Neuronal stem cell (in vitro differentiated cells): ENCODE measurements around the gene METTL2B.
"Not testable (repeated sequence)": the region's sequence is repeated elsewhere in the genome, so short reads cannot be mapped to it uniquely, and the experiment has no call there.

Experiments
- DNase-seq: peaks from one replicate; pipeline ENCODE4 v3.0.0-alpha.2; 2013; ENCODE audit warnings: low spot score
- H2AFZ ChIP-seq: one replicate; pipeline ENCODE4 v1.6.1; 2013; ENCODE audit warnings: mild to moderate bottlenecking, low read length, inconsistent platforms
- H2AK5ac ChIP-seq: 2 replicates; pipeline ENCODE4 v1.6.1; 2013; ENCODE audit warnings: low read depth, mild to moderate bottlenecking, inconsistent platforms, low read length, moderate library complexity, mixed read lengths
- H2BK120ac ChIP-seq: 2 replicates; pipeline ENCODE4 v1.6.1; 2013; ENCODE audit warnings: low read depth, mild to moderate bottlenecking, inconsistent platforms, low read length, moderate library complexity, mixed read lengths
- H2BK12ac ChIP-seq: one replicate; pipeline ENCODE4 v1.6.1; 2013; ENCODE audit warnings: low read length, inconsistent platforms
- H2BK15ac ChIP-seq: 2 replicates; pipeline ENCODE4 v1.6.1; 2013; ENCODE audit warnings: mild to moderate bottlenecking, low read length, inconsistent platforms, mixed read lengths
- H2BK5ac ChIP-seq: one replicate; pipeline ENCODE4 v1.6.1; 2013; ENCODE audit warnings: inconsistent platforms, mild to moderate bottlenecking, low read length, moderate library complexity
- H3K14ac ChIP-seq: one replicate; pipeline ENCODE4 v1.6.1; 2013; ENCODE audit warnings: low read length, inconsistent platforms
- H3K18ac ChIP-seq: 2 replicates; pipeline ENCODE4 v1.6.1; 2013; ENCODE audit warnings: low read length, inconsistent platforms
- H3K23ac ChIP-seq: 2 replicates; pipeline ENCODE4 v1.6.1; 2013; ENCODE audit warnings: low read depth, mild to moderate bottlenecking, mixed read lengths, low read length, inconsistent platforms; ENCODE audit not compliant: poor library complexity
- H3K27ac ChIP-seq: replicated peaks from 3 replicates; pipeline ENCODE4 v1.5.1; 2013; ENCODE audit warnings: low read length, inconsistent platforms
- H3K27me3 ChIP-seq, 3 experiments: 2 replicates each; pipeline ENCODE4 v1.6.1; 2013; ENCODE audit warnings: low read length in 3 of 3, mild to moderate bottlenecking in 2 of 3, inconsistent platforms in 1 of 3, low read depth in 1 of 3, mixed read lengths in 1 of 3, moderate library complexity in 1 of 3; ENCODE audit not compliant: control insufficient read depth in 3 of 3, insufficient read depth in 3 of 3
- H3K36me3 ChIP-seq, 2 donors: replicated peaks in 1 of 2; 2 replicates each; pipeline ENCODE4 v1.6.1; 2013; ENCODE audit warnings: low read length in 2 of 2; ENCODE audit not compliant: control insufficient read depth in 2 of 2, insufficient read depth in 2 of 2
- H3K4ac ChIP-seq: 2 replicates; pipeline ENCODE4 v1.6.1; 2013; ENCODE audit warnings: inconsistent platforms, mild to moderate bottlenecking, low read length, moderate library complexity
- H3K4me1 ChIP-seq, 2 donors: 1 replicate in 1 of 2; 2 replicates in 1 of 2; pipeline ENCODE4 v1.6.1; 2013; ENCODE audit warnings: low read length in 2 of 2, low read depth in 1 of 2; ENCODE audit not compliant: control insufficient read depth in 2 of 2, insufficient read depth in 1 of 2
- H3K4me2 ChIP-seq: one replicate; pipeline ENCODE4 v1.6.1; 2013; ENCODE audit warnings: mild to moderate bottlenecking, low read length, inconsistent platforms; ENCODE audit not compliant: insufficient read depth, poor library complexity, severe bottlenecking
- H3K4me3 ChIP-seq, 2 donors: 2 replicates each; pipeline ENCODE4 v1.5.1; 2013; ENCODE audit warnings: low read length in 2 of 2, mild to moderate bottlenecking in 2 of 2, inconsistent platforms in 1 of 2, moderate library complexity in 1 of 2
- H3K79me1 ChIP-seq: one replicate; pipeline ENCODE4 v1.6.1; 2013; ENCODE audit warnings: low read depth, mild to moderate bottlenecking, inconsistent platforms, low read length, moderate library complexity
- H3K9ac ChIP-seq: one replicate; pipeline ENCODE4 v1.6.1; 2013; ENCODE audit warnings: mild to moderate bottlenecking, low read depth, low read length, inconsistent platforms; ENCODE audit not compliant: poor library complexity
- H3K9me3 ChIP-seq, 2 donors: replicated peaks in 1 of 2; 2 replicates each; pipeline versions ENCODE3 to v1.6.1; 2013; ENCODE audit warnings: low read length in 2 of 2, mild to moderate bottlenecking in 2 of 2, inconsistent platforms in 1 of 2, low read depth in 1 of 2, mixed read lengths in 1 of 2, moderate library complexity in 1 of 2; ENCODE audit not compliant: control insufficient read depth in 2 of 2, insufficient read depth in 1 of 2
- H4K8ac ChIP-seq: one replicate; pipeline ENCODE4 v1.6.1; 2013; ENCODE audit warnings: low read depth, mild to moderate bottlenecking, inconsistent platforms, low read length, moderate library complexity
- H4K91ac ChIP-seq: one replicate; pipeline ENCODE4 v1.6.1; 2013; ENCODE audit warnings: low read length, low read depth, mild to moderate bottlenecking, inconsistent platforms; ENCODE audit not compliant: poor library complexity
- WGBS, 2 donors: extraction: QIAGEN DNeasy Blood & Tissue Kit; methylation state at CpG; one replicate each; pipeline ENCODE4 v1.1.7; 2013; ENCODE audit warnings: missing lambda C conversion rate in 2 of 2, mixed read lengths in 1 of 2; ENCODE audit not compliant: insufficient read length in 2 of 2, insufficient replicate concordance in 1 of 2; ENCODE audit errors: extremely low coverage in 2 of 2; 5-methylcytosine and 5-hydroxymethylcytosine counted together

The METTL2B gene

DNA sequence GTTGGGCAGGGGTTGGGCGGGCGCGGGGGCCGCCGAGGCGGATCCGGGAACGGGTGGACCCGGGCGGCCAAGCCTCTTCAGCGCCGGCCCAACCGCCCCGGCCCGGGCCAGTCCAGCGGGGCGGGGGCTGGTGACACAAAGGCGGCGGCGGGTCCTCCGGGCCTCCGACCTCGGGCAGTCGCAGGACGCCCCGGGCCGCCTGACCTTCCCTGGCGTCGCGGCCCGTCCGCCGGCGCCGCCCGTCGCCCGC is 54.2 kb downstream of the METTL2B start:
- Histone ChIP-seq H2BK5ac (peak overlapping the region; percentile 39), H2AFZ (peak overlapping the region; percentile 84), H3K27ac (no peak overlapping the region), H2BK15ac (no peak overlapping the region), H3K23ac (peak overlapping the region; percentile 80), H3K18ac (peak overlapping the region; percentile 80), H2BK12ac (no peak overlapping the region), H3K36me3 (peaks cover 0 to 19% of the 10 kb centered on the region in 2 donors), H3K4me2 (peak overlapping the region; percentile 69), H3K4me1 (peaks cover 0 to 4% of the 10 kb centered on the region in 2 donors), H3K4ac (no peak overlapping the region), H3K79me1 (peaks cover 3% of the 10 kb centered on the region), H3K27me3 (no peaks in the 10 kb centered on the region), H3K4me3 (peak overlapping the region; percentile 80 to 83), H4K91ac (no peak overlapping the region), H3K9ac (no peak overlapping the region), H2BK120ac (no peak overlapping the region), H4K8ac (no peak overlapping the region), H3K9me3 (no peaks in the 10 kb centered on the region), H2AK5ac (no peak overlapping the region), H3K14ac (no peak overlapping the region)
- no CpG with 5 or more reads among the region's 38 CpGs for WGBS, 2 donors
- DNase-seq, result no peak

GRCh38 chr7:128531105-128531954 is 54.8 kb downstream of the METTL2B start:
- not testable (repeated sequence) for H3K79me1 ChIP-seq, H2AK5ac ChIP-seq, H3K4me1 ChIP-seq, H2BK15ac ChIP-seq, H2BK5ac ChIP-seq, H3K27me3 ChIP-seq, H3K9me3 ChIP-seq, H4K91ac ChIP-seq, H4K8ac ChIP-seq, H2BK120ac ChIP-seq, H3K14ac ChIP-seq, H2BK12ac ChIP-seq
- Histone ChIP-seq H2AFZ (peak overlapping the region; percentile 84), H3K27ac (peak overlapping the region; percentile 59), H3K18ac (peak overlapping the region; percentile 95), H3K23ac (peak overlapping the region; percentile 80), H3K4me3 (peak overlapping the region; percentile 83 to 88), H3K36me3 (peaks cover 0 to 19% of the 10 kb centered on the region in 2 donors), H3K9ac (peak overlapping the region; percentile 70), H3K4ac (peak overlapping the region; percentile 66), H3K4me2 (peak overlapping the region; percentile 69)
- WGBS, 2 donors, result no CpG with 5 or more reads among the region's 92 CpGs
- DNase-seq, result peak; percentile 86

- DNase-seq, result not testable (repeated sequence)
Measured at GRCh38 chr7:128531955-128532478, 55.5 kb downstream of the METTL2B start.

DNA sequence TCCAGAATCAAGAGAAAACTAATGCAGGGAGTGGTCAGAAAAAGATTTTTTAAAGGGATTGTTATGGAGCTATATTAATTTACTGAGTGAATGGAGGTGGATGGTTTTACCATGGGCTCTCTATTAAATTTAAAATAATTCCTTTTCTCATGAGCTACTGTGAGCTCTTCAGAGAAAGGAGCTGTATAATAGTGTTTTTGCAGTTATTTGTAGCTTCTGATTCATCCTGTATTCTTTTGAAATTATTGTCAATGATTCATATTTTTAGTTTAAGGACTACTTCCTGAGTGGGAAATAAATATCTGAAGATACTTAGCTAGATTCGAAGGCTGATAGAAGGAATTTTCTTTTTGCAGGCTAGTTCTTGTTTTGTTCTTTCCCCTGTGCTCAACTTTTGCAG is 56.4 kb downstream of the METTL2B start:
- H3K18ac ChIP-seq, H3K9ac ChIP-seq, H3K23ac ChIP-seq, H3K14ac ChIP-seq, H3K4me1 ChIP-seq, H3K4me2 ChIP-seq, H2AK5ac ChIP-seq, DNase-seq, H3K4ac ChIP-seq, H4K8ac ChIP-seq, H2AFZ ChIP-seq, H2BK120ac ChIP-seq, H3K27me3 ChIP-seq, H2BK12ac ChIP-seq, H3K27ac ChIP-seq, H2BK5ac ChIP-seq, H2BK15ac ChIP-seq, H3K9me3 ChIP-seq, H3K79me1 ChIP-seq, H4K91ac ChIP-seq: not testable (repeated sequence)
- no CpG with 5 or more reads among the region's 1 CpG for WGBS, 2 donors
- Histone ChIP-seq H3K4me3 (peak overlapping the region in 1 of 2 donors; percentile 40), H3K36me3 (peaks cover 0 to 21% of the 10 kb centered on the region in 2 donors)

More at GRCh38 chr7:128531955-128532478, 55.5 kb downstream of the METTL2B start:
- H3K79me1 ChIP-seq, H2BK15ac ChIP-seq, H4K91ac ChIP-seq, H3K18ac ChIP-seq, H3K9me3 ChIP-seq, H3K4ac ChIP-seq, H2BK12ac ChIP-seq, H3K4me1 ChIP-seq, H2AK5ac ChIP-seq, H4K8ac ChIP-seq, H3K27me3 ChIP-seq, H3K14ac ChIP-seq, H3K23ac ChIP-seq, H2BK5ac ChIP-seq, H2BK120ac ChIP-seq: not testable (repeated sequence)
- Histone ChIP-seq H3K9ac (peak overlapping the region; percentile 72), H3K4me3 (peak overlapping the region; percentile 83 to 88), H3K27ac (peak overlapping the region; percentile 59), H3K4me2 (peak overlapping the region; percentile 54), H3K36me3 (peaks cover 0 to 19% of the 10 kb centered on the region in 2 donors), H2AFZ (peak overlapping the region; percentile 80)
- no CpG with 5 or more reads among the region's 35 CpGs for WGBS, 2 donors
